Measurements from ENCODE around the gene ACKR3. TPM values are rescaled to one million over a fixed set of nuclear protein-coding genes. Genes with fewer than 3 reads are reported as not detected.

Gene ACKR3
- total and polyA plus RNA-seq, 2 of the 4 experiments (the other 2 are of a cell fraction): not detected

DNA sequence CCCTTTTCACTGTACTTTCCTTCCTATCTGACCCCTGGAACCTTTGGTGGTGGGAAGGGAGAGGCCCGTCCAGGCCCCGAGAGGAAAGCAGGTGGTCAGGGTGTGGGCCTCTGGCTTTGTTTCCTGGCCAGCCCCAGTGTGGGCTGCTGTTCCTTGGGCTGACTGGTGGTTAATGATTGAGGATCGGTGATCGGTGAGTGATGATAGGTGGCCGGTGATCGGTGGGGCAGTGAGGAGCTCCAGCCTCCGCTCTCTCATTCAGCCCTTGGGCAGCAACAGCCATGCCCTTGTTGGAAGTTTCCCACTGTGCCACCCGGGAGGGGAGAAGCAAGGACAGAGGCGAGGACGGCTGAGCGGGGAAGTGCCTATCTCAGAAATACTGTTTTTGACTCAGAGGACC is 7.3 kb downstream of the ACKR3 start:
- H3K9me3 ChIP-seq (ENCODE audit: control insufficient read depth, insufficient read depth, low read length): peaks cover 2% of the 10 kb centered on the region; the same call in 1 of the 2 replicates
- no peaks in the 10 kb centered on the region for H3K9me1 ChIP-seq (ENCODE audit: insufficient read depth, low read length)
- H4K91ac ChIP-seq (ENCODE audit: insufficient read depth, low read depth, low read length): no peak overlapping the region
- H3K9ac ChIP-seq (ENCODE audit: low read depth, low read length): no peak overlapping the region
- no peak overlapping the region for H3K14ac ChIP-seq (replicated peaks; ENCODE audit: low read depth, low read length)
- ChIA-PET CTCF (interaction anchor here (0.6 to 1.0 kb wide), 2 partner anchors 13 to 64 kb away, joined by 3 read pairs; no protein-coding TSS in a partner anchor), POLR2A (ENCODE audit: unreplicated experiment) (no interaction called here)
- no peak overlapping the region for H3K4me2 ChIP-seq (ENCODE audit: low read depth, low read length)
- dilution Hi-C loops (cut with HindIII; ENCODE audit: low sequenced_read_pairs, unreplicated experiment): no loop called here
- H3K27me3 ChIP-seq (ENCODE audit: control insufficient read depth, insufficient read depth, low read length): peaks cover 11% of the 10 kb centered on the region
- H3K36me3 ChIP-seq (ENCODE audit: control insufficient read depth, insufficient read depth, low read length): no peaks in the 10 kb centered on the region
- no peaks in the 10 kb centered on the region for H3K79me1 ChIP-seq (ENCODE audit: low read depth in 1 of 2, low read length in 2 of 2)
- no peak overlapping the region for H2AK9ac ChIP-seq (replicated peaks; ENCODE audit: low read depth, low read length, poor library complexity)
- no peak overlapping the region for H3K4me3 ChIP-seq (ENCODE audit: insufficient read depth, low read depth, low read length)
- no peaks in the 10 kb centered on the region for H4K20me1 ChIP-seq (ENCODE audit: insufficient read depth, low read length)
- no peak overlapping the region for H2BK20ac ChIP-seq (ENCODE audit: low read depth, low read length)
- DNase-seq (no peak), ATAC-seq (ENCODE audit: low read depth) (no peak)
- intact Hi-C loops (cut with micrococcal nuclease): no loop called here
- H4K8ac ChIP-seq (ENCODE audit: low read depth in 2 of 2, low read length in 2 of 2): no peak overlapping the region
- H3K18ac ChIP-seq (ENCODE audit: low read depth, low read length): no peak overlapping the region
- no peak overlapping the region for H2AK5ac ChIP-seq (ENCODE audit: low read depth, low read length)
- no peak overlapping the region for H2AFZ ChIP-seq (replicated peaks; ENCODE audit: low read length, poor library complexity)
- TF ChIP-seq CHD1 (IDR thresholded peaks at IDR 0.05; ENCODE audit: low read depth, low read length) (no peak), POLR2A (IDR thresholded peaks at IDR 0.05; ENCODE audit: low read depth, low read length) (no peak), BHLHE40 (IDR thresholded peaks at IDR 0.05; ENCODE audit: low read depth, low read length) (no peak), RAD21 (IDR thresholded peaks at IDR 0.05; ENCODE audit: low read length) (no peak), FOS (IDR thresholded peaks at IDR 0.05; ENCODE audit: low read depth, low read length) (no peak), SMC3 (IDR thresholded peaks at IDR 0.05; ENCODE audit: low read depth, low read length) (no peak), CEBPB (IDR thresholded peaks at IDR 0.05; ENCODE audit: low read depth, low read length) (no peak), RFX5 (IDR thresholded peaks at IDR 0.05; ENCODE audit: low read depth, low read length) (no peak), MAZ (IDR thresholded peaks at IDR 0.05; ENCODE audit: borderline replicate concordance, low read depth, low read length) (no peak), MXI1 (IDR thresholded peaks at IDR 0.05; ENCODE audit: borderline replicate concordance, low read depth, low read length) (no peak), MAFK (IDR thresholded peaks at IDR 0.05; ENCODE audit: low read depth, low read length) (no peak), RCOR1 (IDR thresholded peaks at IDR 0.05; ENCODE audit: insufficient replicate concordance, low read length) (no peak), NFE2L2 (IDR thresholded peaks at IDR 0.05; ENCODE audit: low read depth, low read length) (no peak)
- TF ChIP-seq, protein P1, sequence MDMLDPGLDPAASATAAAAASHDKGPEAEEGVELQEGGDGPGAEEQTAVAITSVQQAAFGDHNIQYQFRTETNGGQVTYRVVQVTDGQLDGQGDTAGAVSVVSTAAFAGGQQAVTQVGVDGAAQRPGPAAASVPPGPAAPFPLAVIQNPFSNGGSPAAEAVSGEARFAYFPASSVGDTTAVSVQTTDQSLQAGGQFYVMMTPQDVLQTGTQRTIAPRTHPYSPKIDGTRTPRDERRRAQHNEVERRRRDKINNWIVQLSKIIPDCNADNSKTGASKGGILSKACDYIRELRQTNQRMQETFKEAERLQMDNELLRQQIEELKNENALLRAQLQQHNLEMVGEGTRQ (IDR thresholded peaks at IDR 0.05; ENCODE audit: low read depth, low read length): no peak
- TF ChIP-seq, protein P2, sequence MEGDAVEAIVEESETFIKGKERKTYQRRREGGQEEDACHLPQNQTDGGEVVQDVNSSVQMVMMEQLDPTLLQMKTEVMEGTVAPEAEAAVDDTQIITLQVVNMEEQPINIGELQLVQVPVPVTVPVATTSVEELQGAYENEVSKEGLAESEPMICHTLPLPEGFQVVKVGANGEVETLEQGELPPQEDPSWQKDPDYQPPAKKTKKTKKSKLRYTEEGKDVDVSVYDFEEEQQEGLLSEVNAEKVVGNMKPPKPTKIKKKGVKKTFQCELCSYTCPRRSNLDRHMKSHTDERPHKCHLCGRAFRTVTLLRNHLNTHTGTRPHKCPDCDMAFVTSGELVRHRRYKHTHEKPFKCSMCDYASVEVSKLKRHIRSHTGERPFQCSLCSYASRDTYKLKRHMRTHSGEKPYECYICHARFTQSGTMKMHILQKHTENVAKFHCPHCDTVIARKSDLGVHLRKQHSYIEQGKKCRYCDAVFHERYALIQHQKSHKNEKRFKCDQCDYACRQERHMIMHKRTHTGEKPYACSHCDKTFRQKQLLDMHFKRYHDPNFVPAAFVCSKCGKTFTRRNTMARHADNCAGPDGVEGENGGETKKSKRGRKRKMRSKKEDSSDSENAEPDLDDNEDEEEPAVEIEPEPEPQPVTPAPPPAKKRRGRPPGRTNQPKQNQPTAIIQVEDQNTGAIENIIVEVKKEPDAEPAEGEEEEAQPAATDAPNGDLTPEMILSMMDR (conservative IDR thresholded peaks at IDR 0.05; ENCODE audit: low read depth, low read length): no peak
- TF ChIP-seq, protein P3, sequence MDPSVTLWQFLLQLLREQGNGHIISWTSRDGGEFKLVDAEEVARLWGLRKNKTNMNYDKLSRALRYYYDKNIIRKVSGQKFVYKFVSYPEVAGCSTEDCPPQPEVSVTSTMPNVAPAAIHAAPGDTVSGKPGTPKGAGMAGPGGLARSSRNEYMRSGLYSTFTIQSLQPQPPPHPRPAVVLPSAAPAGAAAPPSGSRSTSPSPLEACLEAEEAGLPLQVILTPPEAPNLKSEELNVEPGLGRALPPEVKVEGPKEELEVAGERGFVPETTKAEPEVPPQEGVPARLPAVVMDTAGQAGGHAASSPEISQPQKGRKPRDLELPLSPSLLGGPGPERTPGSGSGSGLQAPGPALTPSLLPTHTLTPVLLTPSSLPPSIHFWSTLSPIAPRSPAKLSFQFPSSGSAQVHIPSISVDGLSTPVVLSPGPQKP (IDR thresholded peaks at IDR 0.05; ENCODE audit: borderline replicate concordance, low read depth, low read length): no peak
- in situ Hi-C loops (cut with MboI; ENCODE audit: low sequenced_read_pairs): no loop called here
- no TSS peak for BruUV-seq (replicated peaks)
- H2BK120ac ChIP-seq (ENCODE audit: low read depth, low read length): no peak overlapping the region
- H2BK5ac ChIP-seq (ENCODE audit: low read depth, low read length, poor library complexity, severe bottlenecking): no peak overlapping the region
- no peak overlapping the region for H3K23ac ChIP-seq (ENCODE audit: low read depth, low read length)
- H3K4ac ChIP-seq (ENCODE audit: low read depth, low read length): no peak overlapping the region
- no peak overlapping the region for H4K5ac ChIP-seq (ENCODE audit: low read depth, low read length)
- no peaks in the 10 kb centered on the region for H3K4me1 ChIP-seq (ENCODE audit: control insufficient read depth, insufficient read depth, low read length)
- no peak overlapping the region for H3K56ac ChIP-seq (ENCODE audit: extremely low read depth, insufficient read depth, low read length)
- WGBS, 2 experiments (ENCODE audit: extremely low coverage in 2 of 2, insufficient read length in 1 of 2): 80% methylated on average over 3 of the region's 11 CpGs; no CpG with 5 or more reads in 1 of the 2 experiments
- H3K27ac ChIP-seq (ENCODE audit: insufficient read depth, low read length): no peak overlapping the region
- no peak overlapping the region for H2BK15ac ChIP-seq (ENCODE audit: low read depth, low read length)
